ENCODE data around the gene ERBIN. TPM values are rescaled to one million over a fixed set of nuclear protein-coding genes. Genes with fewer than 3 reads are reported as not detected.

Gene ERBIN
- polyA plus RNA-seq, 2 donors: 12.5 to 13.0 TPM

DNA sequence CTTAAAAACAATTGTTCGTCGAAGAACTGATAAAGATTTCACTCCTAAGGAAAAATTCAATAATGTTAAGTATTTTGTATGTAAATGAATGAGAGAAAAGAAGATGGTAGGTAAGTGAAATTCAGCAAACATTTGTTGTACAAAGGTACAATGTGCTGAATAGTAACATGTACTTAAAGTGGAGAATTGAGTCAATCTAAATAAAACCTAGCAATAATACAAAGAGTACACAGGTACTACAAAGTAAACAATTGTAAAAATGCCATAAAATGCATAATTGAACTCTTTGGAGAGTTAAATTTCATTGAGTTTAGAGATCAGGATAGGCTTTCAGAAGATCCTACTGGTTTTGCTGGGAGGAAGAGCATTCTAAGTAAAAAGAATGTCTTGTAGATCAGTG is 82.9 kb downstream of the ERBIN start:
- Histone ChIP-seq H3K27ac (ENCODE audit: low read depth in 2 of 2, low read length in 1 of 2) (no peak overlapping the region), H3K36me3 (ENCODE audit: control insufficient read depth in 2 of 2, insufficient read depth in 2 of 2, low read length in 1 of 2) (peaks cover 0 to under 1% of the 10 kb centered on the region in 2 donors), H3K9me3 (ENCODE audit: control insufficient read depth in 2 of 2, insufficient read depth in 1 of 2, low read depth in 1 of 2, low read length in 1 of 2) (no peaks in the 10 kb centered on the region), H3K27me3 (ENCODE audit: control insufficient read depth in 1 of 2, insufficient read depth in 2 of 2, low read length in 2 of 2) (no peaks in the 10 kb centered on the region), H3K4me1 (ENCODE audit: control insufficient read depth in 2 of 2, insufficient read depth in 2 of 2, low read length in 1 of 2) (no peaks in the 10 kb centered on the region), H3K4me3 (ENCODE audit: low read depth in 1 of 2, low read length in 2 of 2) (no peak overlapping the region)
- WGBS, 2 donors: 97% methylated on average over 2 of the region's 2 CpGs

DNA sequence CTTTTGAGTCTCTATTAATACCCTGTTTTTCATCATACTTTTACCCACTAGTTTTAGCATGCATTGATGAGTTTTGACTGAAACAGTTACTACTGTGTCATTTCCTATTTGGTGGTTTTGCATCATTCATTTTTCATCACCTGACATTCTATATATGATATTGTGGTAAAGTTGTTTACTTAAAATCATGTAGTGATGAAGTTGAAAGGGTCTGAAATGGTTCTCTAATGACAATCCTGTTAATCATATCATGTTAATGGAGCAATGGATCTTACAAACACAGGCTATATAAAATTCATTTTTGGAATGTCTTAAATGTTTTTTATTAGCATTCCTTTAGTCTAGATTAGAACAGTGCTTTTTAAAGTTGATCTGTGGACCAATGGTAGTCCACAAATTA is 84.1 kb downstream of the ERBIN start:
- H3K4me3 ChIP-seq (ENCODE audit: low read depth in 1 of 2, low read length in 2 of 2): no peak overlapping the region
- H3K27me3 ChIP-seq (ENCODE audit: control insufficient read depth in 1 of 2, insufficient read depth in 2 of 2, low read length in 2 of 2): no peaks in the 10 kb centered on the region
- no peaks in the 10 kb centered on the region for H3K36me3 ChIP-seq (ENCODE audit: control insufficient read depth in 2 of 2, insufficient read depth in 2 of 2, low read length in 1 of 2)
- no peak overlapping the region for H3K27ac ChIP-seq (ENCODE audit: low read depth in 2 of 2, low read length in 1 of 2)
- H3K9me3 ChIP-seq (ENCODE audit: control insufficient read depth in 2 of 2, insufficient read depth in 1 of 2, low read depth in 1 of 2, low read length in 1 of 2): no peaks in the 10 kb centered on the region
- H3K4me1 ChIP-seq (ENCODE audit: control insufficient read depth in 2 of 2, insufficient read depth in 2 of 2, low read length in 1 of 2): no peaks in the 10 kb centered on the region

GRCh38 chr5:66012271-66012670 is 85.9 kb downstream of the ERBIN start:
- Histone ChIP-seq H3K4me1 (ENCODE audit: control insufficient read depth in 2 of 2, insufficient read depth in 2 of 2, low read length in 1 of 2) (no peaks in the 10 kb centered on the region), H3K9me3 (ENCODE audit: control insufficient read depth in 2 of 2, insufficient read depth in 1 of 2, low read depth in 1 of 2, low read length in 1 of 2) (no peaks in the 10 kb centered on the region), H3K27ac (ENCODE audit: low read depth in 2 of 2, low read length in 1 of 2) (no peak overlapping the region), H3K27me3 (ENCODE audit: control insufficient read depth in 1 of 2, insufficient read depth in 2 of 2, low read length in 2 of 2) (no peaks in the 10 kb centered on the region), H3K36me3 (ENCODE audit: control insufficient read depth in 2 of 2, insufficient read depth in 2 of 2, low read length in 1 of 2) (no peaks in the 10 kb centered on the region), H3K4me3 (ENCODE audit: low read depth in 1 of 2, low read length in 2 of 2) (no peak overlapping the region)

DNA sequence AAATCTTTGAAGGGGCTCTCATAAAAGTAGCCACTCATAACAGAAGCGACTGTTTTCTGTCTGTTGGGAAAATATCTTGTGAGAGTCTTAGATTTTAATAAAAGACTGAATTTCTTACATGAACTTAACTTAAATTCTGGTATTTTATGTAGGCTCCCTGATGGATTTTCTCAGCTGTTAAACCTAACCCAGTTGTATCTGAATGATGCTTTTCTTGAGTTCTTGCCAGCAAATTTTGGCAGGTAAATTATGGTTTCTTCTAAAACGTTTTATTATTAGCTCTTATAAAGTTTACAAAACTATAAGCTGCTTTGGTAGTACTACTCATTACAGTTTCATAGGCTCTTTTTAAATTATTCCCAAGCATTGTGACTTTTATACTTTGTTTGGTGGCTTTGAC is 87.0 kb downstream of the ERBIN start:
- Histone ChIP-seq H3K36me3 (ENCODE audit: control insufficient read depth in 2 of 2, insufficient read depth in 2 of 2, low read length in 1 of 2) (no peaks in the 10 kb centered on the region), H3K27me3 (ENCODE audit: control insufficient read depth in 1 of 2, insufficient read depth in 2 of 2, low read length in 2 of 2) (no peaks in the 10 kb centered on the region), H3K4me3 (ENCODE audit: low read depth in 1 of 2, low read length in 2 of 2) (no peak overlapping the region), H3K9me3 (ENCODE audit: control insufficient read depth in 2 of 2, insufficient read depth in 1 of 2, low read depth in 1 of 2, low read length in 1 of 2) (no peaks in the 10 kb centered on the region), H3K4me1 (ENCODE audit: control insufficient read depth in 2 of 2, insufficient read depth in 2 of 2, low read length in 1 of 2) (no peaks in the 10 kb centered on the region), H3K27ac (ENCODE audit: low read depth in 2 of 2, low read length in 1 of 2) (no peak overlapping the region)
- 54% methylated on average over 2 of the region's 2 CpGs for WGBS, 2 donors

- H3K4me3 ChIP-seq (ENCODE audit: low read depth in 1 of 2, low read length in 2 of 2): no peak overlapping the region
- H3K9me3 ChIP-seq (ENCODE audit: control insufficient read depth in 2 of 2, insufficient read depth in 1 of 2, low read depth in 1 of 2, low read length in 1 of 2): no peaks in the 10 kb centered on the region
- no peaks in the 10 kb centered on the region for H3K36me3 ChIP-seq (ENCODE audit: control insufficient read depth in 2 of 2, insufficient read depth in 2 of 2, low read length in 1 of 2)
- H3K4me1 ChIP-seq (ENCODE audit: control insufficient read depth in 2 of 2, insufficient read depth in 2 of 2, low read length in 1 of 2): no peaks in the 10 kb centered on the region
- 97 to 100% methylated on average over 1 of the region's 1 CpG for WGBS, 2 donors
- H3K27me3 ChIP-seq (ENCODE audit: control insufficient read depth in 1 of 2, insufficient read depth in 2 of 2, low read length in 2 of 2): no peaks in the 10 kb centered on the region
- no peak overlapping the region for H3K27ac ChIP-seq (ENCODE audit: low read depth in 2 of 2, low read length in 1 of 2)
Observed at GRCh38 chr5:66013906-66014305, 87.5 kb downstream of the ERBIN start.

DNA sequence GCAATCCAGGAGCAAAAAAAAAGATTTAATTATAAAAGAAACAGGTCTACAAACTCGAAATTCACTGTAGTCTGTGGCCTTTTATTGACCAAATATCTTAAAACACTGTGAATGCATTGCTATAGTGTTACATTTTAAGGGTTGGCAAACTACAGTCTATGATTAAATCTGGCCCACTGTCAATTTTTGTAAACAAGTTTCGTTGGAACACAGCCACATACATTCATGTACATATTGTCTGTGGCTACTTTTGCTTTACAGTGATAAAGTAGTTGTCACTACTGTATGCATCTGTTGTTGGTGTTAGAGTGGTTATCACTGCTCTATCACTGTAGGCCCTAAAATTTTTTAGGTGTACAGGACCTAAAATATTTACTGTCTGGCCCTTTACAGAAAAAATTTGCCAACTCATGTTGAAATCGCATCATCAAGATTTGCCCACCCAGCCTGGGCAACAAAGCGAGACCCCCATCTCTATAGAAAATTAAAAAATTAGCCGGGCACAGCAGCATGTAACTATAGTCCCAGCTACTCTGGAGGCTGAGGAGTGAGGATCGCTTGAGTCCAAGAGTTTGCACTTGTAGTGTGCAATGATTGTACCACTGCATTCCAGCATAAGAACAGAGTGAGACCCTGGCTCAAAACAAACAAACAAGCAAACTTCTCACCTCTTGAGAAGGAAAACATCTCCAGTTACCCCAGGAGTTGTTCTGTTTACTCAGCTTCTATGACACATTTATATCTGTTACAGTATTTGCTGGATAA is 89.0 kb downstream of the ERBIN start:
- no peak overlapping the region for H3K27ac ChIP-seq (ENCODE audit: low read depth in 2 of 2, low read length in 1 of 2)
- H3K4me1 ChIP-seq (ENCODE audit: control insufficient read depth in 2 of 2, insufficient read depth in 2 of 2, low read length in 1 of 2): no peaks in the 10 kb centered on the region
- WGBS, 2 donors: 79 to 80% methylated on average over 6 of the region's 6 CpGs

GRCh38 chr5:66021585-66021984 is 95.2 kb downstream of the ERBIN start:
- no peaks in the 10 kb centered on the region for H3K36me3 ChIP-seq (ENCODE audit: control insufficient read depth in 2 of 2, insufficient read depth in 2 of 2, low read length in 1 of 2)

More for the DNA sequence above, 89.0 kb downstream of the ERBIN start:
- Histone ChIP-seq H3K9me3 (ENCODE audit: control insufficient read depth in 2 of 2, insufficient read depth in 1 of 2, low read depth in 1 of 2, low read length in 1 of 2) (no peaks in the 10 kb centered on the region), H3K36me3 (ENCODE audit: control insufficient read depth in 2 of 2, insufficient read depth in 2 of 2, low read length in 1 of 2) (no peaks in the 10 kb centered on the region), H3K4me3 (ENCODE audit: low read depth in 1 of 2, low read length in 2 of 2) (no peak overlapping the region), H3K27me3 (ENCODE audit: control insufficient read depth in 1 of 2, insufficient read depth in 2 of 2, low read length in 2 of 2) (no peaks in the 10 kb centered on the region)

GRCh38 chr5:66039296-66039695 is 112.9 kb downstream of the ERBIN start:
- H3K27me3 ChIP-seq (ENCODE audit: control insufficient read depth in 1 of 2, insufficient read depth in 2 of 2, low read length in 2 of 2): no peaks in the 10 kb centered on the region
- no peaks in the 10 kb centered on the region for H3K9me3 ChIP-seq (ENCODE audit: control insufficient read depth in 2 of 2, insufficient read depth in 1 of 2, low read depth in 1 of 2, low read length in 1 of 2)
- H3K36me3 ChIP-seq (ENCODE audit: control insufficient read depth in 2 of 2, insufficient read depth in 2 of 2, low read length in 1 of 2): peaks cover 0 to 4% of the 10 kb centered on the region in 2 donors
- 96 to 98% methylated on average over 1 of the region's 1 CpG for WGBS, 2 donors
- no peaks in the 10 kb centered on the region for H3K4me1 ChIP-seq (ENCODE audit: control insufficient read depth in 2 of 2, insufficient read depth in 2 of 2, low read length in 1 of 2)
- no peak overlapping the region for H3K4me3 ChIP-seq (ENCODE audit: low read depth in 1 of 2, low read length in 2 of 2)
- H3K27ac ChIP-seq (ENCODE audit: low read depth in 2 of 2, low read length in 1 of 2): no peak overlapping the region

More at GRCh38 chr5:66021585-66021984, 95.2 kb downstream of the ERBIN start:
- Histone ChIP-seq H3K4me3 (ENCODE audit: low read depth in 1 of 2, low read length in 2 of 2) (no peak overlapping the region), H3K9me3 (ENCODE audit: control insufficient read depth in 2 of 2, insufficient read depth in 1 of 2, low read depth in 1 of 2, low read length in 1 of 2) (no peaks in the 10 kb centered on the region), H3K27me3 (ENCODE audit: control insufficient read depth in 1 of 2, insufficient read depth in 2 of 2, low read length in 2 of 2) (no peaks in the 10 kb centered on the region), H3K4me1 (ENCODE audit: control insufficient read depth in 2 of 2, insufficient read depth in 2 of 2, low read length in 1 of 2) (no peaks in the 10 kb centered on the region), H3K27ac (ENCODE audit: low read depth in 2 of 2, low read length in 1 of 2) (no peak overlapping the region)
- WGBS, 2 donors: 96 to 97% methylated on average over 1 of the region's 1 CpG

GRCh38 chr5:66039701-66040100 is 113.3 kb downstream of the ERBIN start:
- Histone ChIP-seq H3K9me3 (ENCODE audit: control insufficient read depth in 2 of 2, insufficient read depth in 1 of 2, low read depth in 1 of 2, low read length in 1 of 2) (no peaks in the 10 kb centered on the region), H3K4me3 (ENCODE audit: low read depth in 1 of 2, low read length in 2 of 2) (no peak overlapping the region), H3K27ac (ENCODE audit: low read depth in 2 of 2, low read length in 1 of 2) (no peak overlapping the region), H3K4me1 (ENCODE audit: control insufficient read depth in 2 of 2, insufficient read depth in 2 of 2, low read length in 1 of 2) (no peaks in the 10 kb centered on the region), H3K36me3 (ENCODE audit: control insufficient read depth in 2 of 2, insufficient read depth in 2 of 2, low read length in 1 of 2) (peaks cover 0 to 4% of the 10 kb centered on the region in 2 donors), H3K27me3 (ENCODE audit: control insufficient read depth in 1 of 2, insufficient read depth in 2 of 2, low read length in 2 of 2) (no peaks in the 10 kb centered on the region)
- WGBS, 2 donors: 96% methylated on average over 1 of the region's 1 CpG

GRCh38 chr5:66041627-66042026 is 115.3 kb downstream of the ERBIN start:
- 75 to 76% methylated on average over 1 of the region's 1 CpG for WGBS, 2 donors

More at GRCh38 chr5:66041627-66042026, 115.3 kb downstream of the ERBIN start:
- H3K9me3 ChIP-seq (ENCODE audit: control insufficient read depth in 2 of 2, insufficient read depth in 1 of 2, low read depth in 1 of 2, low read length in 1 of 2): no peaks in the 10 kb centered on the region
- no peak overlapping the region for H3K4me3 ChIP-seq (ENCODE audit: low read depth in 1 of 2, low read length in 2 of 2)
- H3K4me1 ChIP-seq (ENCODE audit: control insufficient read depth in 2 of 2, insufficient read depth in 2 of 2, low read length in 1 of 2): no peaks in the 10 kb centered on the region
- no peak overlapping the region for H3K27ac ChIP-seq (ENCODE audit: low read depth in 2 of 2, low read length in 1 of 2)
- H3K27me3 ChIP-seq (ENCODE audit: control insufficient read depth in 1 of 2, insufficient read depth in 2 of 2, low read length in 2 of 2): no peaks in the 10 kb centered on the region
- peaks cover 0 to 2% of the 10 kb centered on the region in 2 donors for H3K36me3 ChIP-seq (ENCODE audit: control insufficient read depth in 2 of 2, insufficient read depth in 2 of 2, low read length in 1 of 2)

Measured in esophagus (tissue), 2 donors.